Measurements from ENCODE around the gene FCRL5.

DNA sequence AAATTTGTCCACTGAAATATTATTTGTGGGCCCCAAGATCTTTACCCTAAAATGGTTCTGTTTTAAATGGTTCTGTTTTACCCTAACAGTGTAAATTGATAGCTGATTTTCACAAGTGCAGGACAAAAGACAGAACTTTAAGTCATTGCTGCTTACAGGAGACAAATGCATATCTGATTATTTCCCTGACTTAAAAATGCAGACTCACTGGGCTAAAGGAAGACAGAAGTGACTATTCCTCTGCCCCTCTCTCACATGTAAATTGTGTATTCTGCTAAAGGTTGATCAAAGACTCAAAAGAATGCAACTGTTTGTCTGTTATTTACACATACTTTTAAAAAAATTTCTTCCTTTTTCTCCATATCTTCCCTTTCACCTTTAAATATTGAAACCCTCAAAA lies 12.7 kb downstream of the FCRL5 start:
- TF ChIP-seq YY1 (tag by site-specific recombination; IDR thresholded peaks at IDR 0.05) (no peak), KLF10 (tag by site-specific recombination; IDR thresholded peaks at IDR 0.05) (no peak), ZNF146 (tag by site-specific recombination; IDR thresholded peaks at IDR 0.05) (no peak)
